Thyroid gland (tissue), 4 donors: ENCODE results near the gene FSIP1. TPM values are rescaled to one million over a fixed set of nuclear protein-coding genes. Genes with fewer than 3 reads are reported as not detected.

Experiments
- DNase-seq, 2 donors: peaks; one replicate each; pipeline ENCODE4 v3.0.0-alpha.2; 2019
- H3K27ac ChIP-seq, 3 donors: fragments of 200-600 bp; sonication (generic); 1 replicate in 2 of 3; 2 replicates in 1 of 3; pipeline ENCODE4 v1.5.1; 2016 to 2019; ENCODE audit warnings: mild to moderate bottlenecking in 1 of 3, moderate library complexity in 1 of 3
- H3K27me3 ChIP-seq: fragments of 200-600 bp; sonication (generic); one replicate; pipeline ENCODE4 v1.5.1; 2019
- H3K36me3 ChIP-seq, 2 donors: fragments of 200-600 bp; sonication (generic); one replicate each; pipeline ENCODE4 v1.5.1; 2016 to 2019
- H3K4me1 ChIP-seq, 2 donors: fragments of 200-600 bp; sonication (generic); one replicate each; pipeline ENCODE4 v1.5.1; 2017 to 2019
- H3K4me3 ChIP-seq, 3 donors: fragments of 200-600 bp; sonication (generic); replicated peaks in 1 of 3; 1 replicate in 2 of 3; 2 replicates in 1 of 3; pipeline ENCODE4 v1.5.1; 2016; ENCODE audit warnings: mild to moderate bottlenecking in 1 of 3
- H3K9me3 ChIP-seq: fragments of 200-600 bp; sonication (generic); one replicate; pipeline ENCODE4 v1.5.1; 2017
- POLR2A ChIP-seq, 2 donors: fragments of 450-650 bp; IDR thresholded peaks; one replicate each; pipeline ENCODE4 v1.6.1; 2017; ENCODE audit warnings: antibody characterized with exemption in 2 of 2, mild to moderate bottlenecking in 2 of 2, moderate library complexity in 1 of 2
- WGBS, 2 donors: methylation state at CpG; one replicate each; pipeline ENCODE4 v1.1.5; 2017; 5-methylcytosine and 5-hydroxymethylcytosine counted together
- intact Hi-C: fragments of 100-400 bp; cut with DNase I; formaldehyde crosslinking; loops from one replicate; pipeline ENCODE4 v1.15.1; 2023
- total RNA-seq, 4 donors: library from RNA; depleted of rRNA; stranded (reverse); fragments of >200 nt; gene quantifications; one replicate each; pipeline ENCODE4 v1.2.3, GENCODE V29; 2016
- TF ChIP-seq, protein P1 (sequence below), 6 experiments: fragments of 200-600 bp in 3 of 6; fragments of 450-650 bp in 3 of 6; sonication (generic) in 3 of 6; IDR thresholded peaks; one replicate each; pipeline ENCODE4 v1.5.1; 2016 to 2019; ENCODE audit warnings: antibody characterized with exemption in 6 of 6, mild to moderate bottlenecking in 2 of 6, inconsistent platforms in 1 of 6, moderate library complexity in 1 of 6

FSIP1 gene
- total RNA-seq, 4 donors from 2014 or later = 0.94 to 2.5 (median 1.5) TPM

DNA sequence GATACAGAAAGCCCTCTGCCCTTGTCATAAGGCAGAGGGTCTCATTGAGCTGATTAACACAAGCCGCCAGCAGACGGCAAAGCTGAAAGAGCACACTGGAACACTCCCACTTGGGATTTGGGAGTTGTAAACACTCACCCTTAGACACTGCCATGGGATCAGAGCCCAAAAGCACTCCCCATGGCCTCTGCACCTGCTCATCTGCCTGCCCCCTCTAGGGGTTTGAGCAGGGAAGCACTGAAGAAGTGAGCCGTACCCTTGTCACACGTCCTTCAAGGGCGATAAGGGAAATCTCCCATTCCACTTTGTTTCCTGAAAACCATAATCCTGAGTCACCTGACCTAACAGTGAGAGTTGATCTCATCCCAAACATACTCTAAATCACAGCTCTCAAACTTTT is 14.7 kb downstream of the FSIP1 start:
- WGBS, 2 donors = 92 to 96% methylated on average over 3 to 5 of the region's 5 CpGs
- no peaks in the 10 kb centered on the region for H3K4me1 ChIP-seq
- H3K36me3 ChIP-seq = no peaks in the 10 kb centered on the region
- H3K4me3 ChIP-seq = no peak overlapping the region
- intact Hi-C loops = no loop called here
- H3K9me3 ChIP-seq = no peaks in the 10 kb centered on the region
- DNase-seq = no peak
- no peak overlapping the region for H3K27ac ChIP-seq
- TF ChIP-seq, protein P1, sequence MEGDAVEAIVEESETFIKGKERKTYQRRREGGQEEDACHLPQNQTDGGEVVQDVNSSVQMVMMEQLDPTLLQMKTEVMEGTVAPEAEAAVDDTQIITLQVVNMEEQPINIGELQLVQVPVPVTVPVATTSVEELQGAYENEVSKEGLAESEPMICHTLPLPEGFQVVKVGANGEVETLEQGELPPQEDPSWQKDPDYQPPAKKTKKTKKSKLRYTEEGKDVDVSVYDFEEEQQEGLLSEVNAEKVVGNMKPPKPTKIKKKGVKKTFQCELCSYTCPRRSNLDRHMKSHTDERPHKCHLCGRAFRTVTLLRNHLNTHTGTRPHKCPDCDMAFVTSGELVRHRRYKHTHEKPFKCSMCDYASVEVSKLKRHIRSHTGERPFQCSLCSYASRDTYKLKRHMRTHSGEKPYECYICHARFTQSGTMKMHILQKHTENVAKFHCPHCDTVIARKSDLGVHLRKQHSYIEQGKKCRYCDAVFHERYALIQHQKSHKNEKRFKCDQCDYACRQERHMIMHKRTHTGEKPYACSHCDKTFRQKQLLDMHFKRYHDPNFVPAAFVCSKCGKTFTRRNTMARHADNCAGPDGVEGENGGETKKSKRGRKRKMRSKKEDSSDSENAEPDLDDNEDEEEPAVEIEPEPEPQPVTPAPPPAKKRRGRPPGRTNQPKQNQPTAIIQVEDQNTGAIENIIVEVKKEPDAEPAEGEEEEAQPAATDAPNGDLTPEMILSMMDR (IDR thresholded peaks at IDR 0.05) = no peak
- TF ChIP-seq POLR2A (IDR thresholded peaks at IDR 0.05) = no peak
- H3K27me3 ChIP-seq = no peaks in the 10 kb centered on the region

DNA sequence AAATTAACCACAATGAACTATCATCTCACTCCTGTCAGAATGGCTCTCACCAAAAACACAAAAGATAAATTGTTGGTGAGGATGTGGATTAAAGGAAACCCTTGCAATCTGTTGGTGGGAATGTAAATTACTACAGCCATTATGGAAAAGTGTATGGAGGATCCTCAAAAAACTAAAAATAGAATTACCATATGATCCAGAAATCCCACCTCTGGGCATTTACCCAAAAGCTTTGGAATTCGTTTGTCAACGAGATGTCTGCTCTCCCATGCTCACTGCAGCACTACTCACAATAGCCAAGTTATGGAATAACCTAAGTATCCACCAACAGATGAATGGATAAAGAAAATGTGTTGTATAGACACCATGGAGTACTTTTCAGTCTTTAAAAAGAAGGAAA is 21.6 kb downstream of the FSIP1 start:
- intact Hi-C loops = no loop called here
- no peak for DNase-seq
- 59 to 74% methylated on average over 2 of the region's 2 CpGs for WGBS, 2 donors
- Histone ChIP-seq H3K4me1 (no peaks in the 10 kb centered on the region), H3K27ac (no peak overlapping the region), H3K4me3 (no peak overlapping the region), H3K9me3 (no peaks in the 10 kb centered on the region), H3K27me3 (no peaks in the 10 kb centered on the region), H3K36me3 (no peaks in the 10 kb centered on the region)
- TF ChIP-seq POLR2A (IDR thresholded peaks at IDR 0.05) = no peak
- TF ChIP-seq, protein P1 (IDR thresholded peaks at IDR 0.05) = no peak

DNA sequence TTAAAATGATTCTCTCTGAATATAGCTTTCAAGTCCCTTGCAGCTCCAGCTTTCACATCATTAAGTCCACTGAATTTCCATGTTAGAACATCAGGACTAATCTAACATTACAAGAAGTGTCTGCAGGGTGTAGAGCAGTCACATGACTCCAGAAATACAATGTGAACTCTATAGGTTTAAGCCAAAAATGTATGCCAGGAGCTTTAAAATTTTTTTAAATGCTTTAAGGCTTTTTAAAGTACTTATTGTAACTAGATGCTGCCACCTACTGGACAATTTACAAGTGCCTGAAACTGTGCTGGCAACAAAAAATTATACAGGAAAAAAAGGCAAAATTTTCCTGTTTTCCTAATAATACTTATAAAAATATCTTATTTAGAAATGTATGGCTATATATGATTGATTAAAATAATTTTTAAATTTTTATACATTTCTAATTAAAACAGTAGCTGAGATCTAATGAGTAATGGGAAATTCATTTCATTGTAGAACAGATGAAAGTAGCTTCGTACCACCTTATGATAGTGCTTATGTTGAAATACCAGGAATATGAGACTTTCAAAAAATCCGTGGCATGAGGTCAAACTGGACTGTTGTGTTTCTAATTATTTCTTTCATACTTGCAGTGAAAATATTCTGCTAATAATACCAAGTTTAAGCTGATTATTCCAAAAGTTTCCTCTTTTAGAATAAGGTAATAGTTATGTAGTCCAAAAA is 25.7 kb downstream of the FSIP1 start:
- H3K4me3 ChIP-seq = no peak overlapping the region
- no peaks in the 10 kb centered on the region for H3K27me3 ChIP-seq
- DNase-seq = peak in 1 of 2 donors; percentile 16
- no peak for TF ChIP-seq POLR2A (IDR thresholded peaks at IDR 0.05)
- TF ChIP-seq, protein P1 (IDR thresholded peaks at IDR 0.05) = peak; percentile 28 to 81 (median 60)
- no peaks in the 10 kb centered on the region for H3K9me3 ChIP-seq
- no peak overlapping the region for H3K27ac ChIP-seq
- intact Hi-C loops = loop anchor here (5.0 to 10.0 kb wide), 2 partner anchors 65 to 172 kb away; partner anchors contain the start of gene THBS1
- no peaks in the 10 kb centered on the region for H3K36me3 ChIP-seq
- no peaks in the 10 kb centered on the region for H3K4me1 ChIP-seq
- WGBS, 2 donors = 52% methylated on average over 2 of the region's 2 CpGs

- no peak overlapping the region for H3K4me3 ChIP-seq
- no peak for DNase-seq
- H3K9me3 ChIP-seq = no peaks in the 10 kb centered on the region
- no peaks in the 10 kb centered on the region for H3K4me1 ChIP-seq
- no peaks in the 10 kb centered on the region for H3K36me3 ChIP-seq
- intact Hi-C loops = loop anchor here (10.0 kb wide), 1 partner anchor 168 kb away; the partner anchor contains the start of gene THBS1
- TF ChIP-seq, protein P1 (IDR thresholded peaks at IDR 0.05) = no peak
- TF ChIP-seq POLR2A (IDR thresholded peaks at IDR 0.05) = no peak
- no peaks in the 10 kb centered on the region for H3K27me3 ChIP-seq
- WGBS, 2 donors = 77 to 95% methylated on average over 1 of the region's 1 CpG
- H3K27ac ChIP-seq = no peak overlapping the region
Measured at GRCh38 chr15:39752991-39753390, 29.6 kb downstream of the FSIP1 start.

DNA sequence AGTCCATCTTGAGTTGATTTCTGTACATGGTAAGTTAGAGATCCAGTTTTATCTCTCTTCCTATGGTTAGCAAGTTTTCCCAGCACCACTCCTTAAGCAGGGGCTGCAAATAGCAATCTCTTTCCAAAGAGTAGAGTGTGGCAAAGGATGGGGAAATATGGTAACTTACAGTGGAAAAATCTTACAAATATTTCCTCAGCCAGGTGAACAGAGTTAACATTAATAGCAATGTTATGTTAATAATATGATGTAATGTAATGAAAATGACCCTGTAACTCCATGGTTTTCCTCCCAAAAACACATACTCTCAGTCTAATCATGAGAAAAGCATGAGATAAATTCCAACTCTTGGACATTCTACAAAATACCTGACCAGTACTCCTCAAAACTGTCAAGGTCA is 30.4 kb downstream of the FSIP1 start:
- Histone ChIP-seq H3K36me3 (no peaks in the 10 kb centered on the region), H3K27me3 (no peaks in the 10 kb centered on the region), H3K4me1 (no peaks in the 10 kb centered on the region), H3K9me3 (no peaks in the 10 kb centered on the region), H3K4me3 (no peak overlapping the region), H3K27ac (no peak overlapping the region)
- intact Hi-C loops = loop anchor here (10.0 kb wide), 1 partner anchor 167 kb away; the partner anchor contains the start of gene THBS1
- no peak for DNase-seq
- TF ChIP-seq, protein P1 (IDR thresholded peaks at IDR 0.05) = no peak
- TF ChIP-seq POLR2A (IDR thresholded peaks at IDR 0.05) = no peak
